D721Med (cell line): ENCODE results near the gene BTBD10.

ENCODE experiments used
- DNase-seq: peaks from one replicate; pipeline ENCODE4 v3.0.0; 2011; ENCODE audit warnings: low spot score; ENCODE audit not compliant: insufficient read length
- FAIRE-seq: peaks from 2 replicates; lab custom pipeline; 2011; peaks lifted over from hg19 to GRCh38; lab: Jason Lieb, UNC
- CTCF ChIP-seq: IDR thresholded peaks from 2 replicates; pipeline ENCODE4 v1.5.1; 2012; ENCODE audit warnings: mild to moderate bottlenecking, control low read depth; ENCODE audit not compliant: insufficient read depth; ENCODE audit errors: missing control alignments

The BTBD10 gene

GRCh38 chr11:13343931-13344717, 118.9 kb downstream of the BTBD10 start:
- peak; percentile 58 for DNase-seq
- no peak for FAIRE-seq

GRCh38 chr11:13343067-13343466, 120.0 kb downstream of the BTBD10 start:
- no peak for TF ChIP-seq CTCF
- DNase-seq (no peak), FAIRE-seq (no peak)

More at GRCh38 chr11:13343931-13344717, 118.9 kb downstream of the BTBD10 start:
- peak; percentile 78 for TF ChIP-seq CTCF

DNA sequence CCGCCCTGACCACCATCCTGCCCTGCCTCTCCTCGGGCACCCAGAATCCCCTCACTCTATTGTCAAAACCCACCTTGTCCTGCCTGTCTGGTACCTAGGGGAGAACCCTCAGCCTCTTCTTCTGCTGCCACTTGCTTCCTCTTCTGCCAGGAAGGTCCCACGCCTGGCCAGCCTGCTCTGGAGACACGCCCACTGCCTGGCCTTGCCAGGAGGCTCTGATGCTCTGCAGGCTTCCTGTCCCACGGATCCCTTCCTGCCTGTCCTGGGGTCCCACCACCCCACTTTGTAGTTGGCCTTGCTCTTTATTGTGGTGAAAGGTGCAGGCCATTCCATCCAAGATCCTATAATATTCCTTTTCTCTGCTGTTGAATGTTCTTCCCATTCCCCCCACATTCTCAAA, 122.0 kb downstream of the BTBD10 start:
- DNase-seq (no peak), FAIRE-seq (no peak)
- no peak for TF ChIP-seq CTCF

GRCh38 chr11:13339195-13340153, 123.5 kb downstream of the BTBD10 start:
- no peak for DNase-seq
- TF ChIP-seq CTCF: no peak

DNA sequence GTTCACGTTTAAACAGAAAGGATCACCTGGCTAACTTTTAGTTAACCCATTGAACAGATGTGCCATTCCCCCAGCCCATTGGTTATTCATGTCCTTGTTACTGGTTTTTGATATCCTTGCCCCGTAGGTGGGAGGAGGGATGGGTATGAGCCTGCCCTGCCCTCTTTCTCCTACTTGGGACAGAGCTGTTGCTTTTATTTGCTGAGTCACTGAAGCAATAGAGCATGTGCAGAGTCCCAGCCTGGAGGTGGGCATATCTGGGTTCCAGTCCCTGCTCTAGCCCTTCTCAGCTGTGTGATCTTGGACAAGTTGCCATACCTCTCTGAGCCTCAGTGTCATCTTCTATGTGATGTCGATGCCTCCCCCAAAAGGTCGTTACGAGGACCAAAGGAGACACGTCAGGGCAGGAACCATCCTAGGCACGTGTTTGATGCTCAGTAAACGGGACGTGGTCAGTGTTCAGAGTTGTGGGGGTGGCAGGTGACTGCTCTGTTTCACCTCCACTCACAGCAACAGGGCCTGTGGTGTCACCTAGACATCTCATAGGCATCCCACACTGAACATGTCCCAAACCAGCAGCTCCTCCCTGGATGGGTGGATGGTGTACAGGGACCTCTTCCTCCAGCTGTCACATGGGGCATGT, 124.5 kb downstream of the BTBD10 start:
- FAIRE-seq (no peak), DNase-seq (no peak)
- TF ChIP-seq CTCF: no peak

More at GRCh38 chr11:13339195-13340153, 123.5 kb downstream of the BTBD10 start:
- FAIRE-seq: no peak

DNA sequence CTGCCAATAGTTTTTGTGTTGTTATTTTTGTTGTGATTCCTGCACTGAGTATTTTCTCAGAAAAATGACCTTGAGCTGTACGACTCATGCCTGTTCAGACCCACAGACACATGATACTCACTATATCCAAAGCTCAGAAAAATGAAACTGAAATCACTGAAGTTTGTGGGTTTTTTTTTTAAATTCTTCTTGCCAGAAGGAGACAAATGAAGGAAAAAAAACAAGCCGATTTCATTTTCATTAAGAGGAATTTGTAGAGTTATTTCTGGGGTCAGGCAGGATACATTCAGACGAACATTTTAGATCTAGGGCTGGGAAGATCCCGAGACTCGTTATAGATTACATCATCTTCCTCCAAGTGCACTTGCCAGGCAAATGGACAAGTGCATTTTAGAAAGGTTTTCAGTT, 125.0 kb downstream of the BTBD10 start:
- DNase-seq (no peak), FAIRE-seq (no peak)
- TF ChIP-seq CTCF: no peak
